Pulmonary artery endothelial cell (primary cell): ENCODE results near the gene SPINK6. TPM values are rescaled to one million over a fixed set of nuclear protein-coding genes. Genes with fewer than 3 reads are reported as not detected.

Experiments
- DNase-seq: peaks from one replicate; pipeline ENCODE4 v3.0.0-alpha.2; 2011; ENCODE audit warnings: low read depth, low spot score
- total RNA-seq: library from RNA; depleted of rRNA; stranded (reverse); fragments of >200 nt; gene quantifications from 2 replicates; pipeline ENCODE4 v1.2.3, GENCODE V29; 2014

SPINK6 gene
- total RNA-seq, 1 donor from 2014 or later = not detected

DNA sequence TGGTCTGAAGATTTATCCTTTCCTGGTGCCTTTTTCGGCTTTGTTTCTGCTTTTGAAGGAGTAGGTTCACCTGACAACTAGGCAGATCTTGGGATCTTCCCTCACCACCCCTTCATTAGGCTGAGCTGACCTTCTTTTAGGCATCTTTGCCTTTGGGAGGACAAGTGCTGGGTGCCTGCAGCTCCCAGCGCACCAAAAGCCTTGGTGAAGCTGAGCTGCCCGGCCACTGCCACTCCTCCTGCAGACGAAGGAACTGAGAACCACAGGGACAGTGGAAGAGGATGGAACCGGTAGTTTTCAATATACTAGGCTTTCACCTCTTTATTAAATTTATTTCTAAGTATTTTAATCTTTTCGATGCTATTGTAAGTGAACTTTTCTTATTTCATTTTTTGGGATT lies 18.7 kb downstream of the SPINK6 start:
- no peak for DNase-seq

DNA sequence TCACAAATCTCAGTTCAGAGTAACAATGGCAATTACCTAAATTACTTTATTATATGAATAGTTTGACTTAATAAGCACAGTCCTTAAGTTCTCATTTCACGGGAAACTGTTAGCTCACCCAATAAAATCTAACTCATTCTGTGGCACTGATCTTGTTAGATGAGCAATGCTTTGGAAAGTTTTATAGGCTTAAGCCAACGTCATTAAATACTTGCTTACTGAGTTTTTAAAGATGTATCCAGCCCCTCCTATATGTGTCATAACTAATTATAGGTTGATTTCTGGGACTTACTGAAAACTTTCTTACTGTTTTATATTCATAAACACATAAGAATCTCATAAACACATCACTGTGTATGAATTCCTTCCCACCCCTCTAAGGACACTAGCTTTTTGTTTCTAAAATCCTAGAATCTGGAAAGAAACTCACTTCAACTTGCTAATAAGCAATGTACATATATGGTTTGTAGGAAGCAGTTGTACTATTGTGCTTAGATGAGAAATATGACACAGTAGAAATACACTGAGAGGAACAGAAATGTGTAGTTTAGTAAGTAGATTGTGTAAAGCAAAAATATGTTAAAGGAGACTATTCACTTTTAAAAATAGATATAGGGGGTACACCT lies 21.4 kb downstream of the SPINK6 start:
- no peak for DNase-seq

DNA sequence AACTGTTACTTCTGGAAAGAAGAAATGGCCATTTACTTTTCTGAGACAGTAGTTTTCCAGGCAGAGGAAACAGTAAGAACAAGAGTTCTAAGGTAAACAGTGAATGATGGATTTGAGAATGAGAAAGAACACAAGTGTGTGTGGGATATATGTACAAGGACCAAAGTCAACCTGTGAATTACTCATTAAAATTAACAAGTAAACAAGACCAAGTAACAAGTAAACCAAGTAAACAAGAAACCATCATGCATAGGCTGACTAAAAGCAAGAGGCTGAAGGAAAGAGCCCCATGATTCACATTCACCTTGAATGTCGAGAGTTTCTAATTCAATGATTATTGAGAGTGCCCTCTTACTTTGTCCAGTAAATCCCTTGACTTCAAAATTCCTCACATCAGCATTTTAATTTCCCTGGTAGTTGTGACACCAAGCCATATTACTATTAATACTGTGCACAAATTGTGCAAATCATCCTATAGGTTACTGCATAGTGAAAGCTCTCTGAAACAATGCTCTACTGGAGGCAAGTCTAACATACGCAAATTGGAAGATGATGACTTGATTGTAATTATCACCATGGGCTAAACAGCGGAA lies 25.6 kb downstream of the SPINK6 start:
- no peak for DNase-seq

DNA sequence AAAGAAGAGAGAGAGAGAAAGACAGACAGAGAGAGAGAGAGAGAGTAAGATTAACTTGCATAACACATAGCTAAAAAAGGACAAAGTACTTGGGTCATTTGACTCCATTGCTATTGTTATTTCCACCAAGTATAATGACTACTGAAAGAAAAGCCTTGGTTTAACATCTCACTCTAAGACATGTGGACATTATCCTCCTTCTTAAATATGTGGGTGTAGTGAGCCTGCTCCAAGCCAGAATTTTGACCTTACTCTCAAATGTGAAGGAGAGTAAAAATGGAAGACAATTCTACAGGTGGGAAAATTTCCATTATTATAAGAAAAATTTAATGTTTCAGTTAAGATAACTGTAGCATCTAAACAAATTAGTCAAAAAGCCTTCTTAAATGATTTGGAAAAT lies 27.0 kb downstream of the SPINK6 start:
- DNase-seq = no peak

DNA sequence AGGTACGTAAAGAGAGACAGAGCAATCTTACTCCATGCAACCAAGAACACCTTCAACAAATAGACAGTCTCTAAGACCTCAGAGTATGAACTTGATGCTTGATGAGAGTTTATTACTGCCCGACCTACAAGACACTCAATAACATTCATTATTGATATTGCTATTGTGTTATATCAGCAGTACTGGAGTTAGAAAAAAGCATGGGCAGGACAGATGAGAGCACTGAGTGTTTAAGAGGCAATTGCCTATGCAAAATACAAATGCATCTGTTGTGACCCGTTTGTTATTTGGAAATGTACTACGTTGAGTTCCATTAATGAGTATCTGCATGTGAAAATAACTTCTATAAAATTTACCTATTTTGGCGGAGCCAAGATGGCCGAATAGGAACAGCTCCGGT lies 27.4 kb downstream of the SPINK6 start:
- no peak for DNase-seq

DNA sequence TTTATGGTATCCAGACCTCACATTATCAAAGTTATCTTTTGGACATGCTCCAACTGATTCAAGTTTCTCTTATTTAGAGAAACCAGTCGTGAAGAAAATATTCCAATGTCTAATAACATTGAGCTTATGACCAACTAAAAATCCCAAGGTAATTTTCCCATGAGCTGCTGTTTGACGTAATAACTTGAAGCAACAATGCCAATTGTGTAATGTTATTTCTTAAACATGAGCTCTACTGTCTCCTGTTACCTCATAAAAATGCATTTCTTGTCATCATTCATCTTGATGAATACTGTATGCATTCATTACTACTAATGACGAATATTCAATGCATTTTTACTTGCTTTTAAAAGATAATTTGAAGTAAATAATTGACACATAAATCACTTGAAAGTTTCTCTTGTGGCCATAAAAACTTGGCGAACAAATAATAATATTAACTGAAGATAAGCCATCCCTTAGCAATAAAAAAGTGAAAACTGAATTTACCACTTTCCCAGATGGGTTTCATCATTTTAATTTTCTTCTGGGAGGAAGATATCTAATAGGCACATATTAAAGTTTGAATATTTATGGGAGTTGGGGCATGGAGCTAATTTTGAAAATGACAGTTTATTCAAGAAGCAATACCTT lies 35.1 kb downstream of the SPINK6 start:
- no peak for DNase-seq

DNA sequence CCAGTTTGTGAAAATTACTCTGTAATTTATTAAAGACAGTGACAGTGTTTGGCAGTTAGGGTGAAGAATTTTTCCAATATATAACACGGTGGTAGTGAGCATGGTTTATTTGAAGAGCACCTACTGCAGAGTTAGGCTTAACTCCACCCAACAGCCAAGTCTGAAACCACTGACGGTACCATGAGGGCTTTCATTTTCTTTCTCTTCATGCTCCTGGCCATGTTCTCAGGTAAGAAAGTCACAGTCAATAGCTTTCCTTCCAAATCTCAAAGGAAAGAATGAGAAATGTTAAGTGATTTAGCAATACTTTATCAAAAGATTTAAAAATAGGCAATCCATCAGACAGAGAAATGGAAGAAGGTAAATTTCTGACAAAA lies 35.6 kb downstream of the SPINK6 start, which contains the start of gene MARCOL:
Gene MARCOL (plus strand): TSS at position 108 of the 377 bp plus-strand sequence. CDS start 73 bp downstream, at position 181.
- DNase-seq = no peak

DNA sequence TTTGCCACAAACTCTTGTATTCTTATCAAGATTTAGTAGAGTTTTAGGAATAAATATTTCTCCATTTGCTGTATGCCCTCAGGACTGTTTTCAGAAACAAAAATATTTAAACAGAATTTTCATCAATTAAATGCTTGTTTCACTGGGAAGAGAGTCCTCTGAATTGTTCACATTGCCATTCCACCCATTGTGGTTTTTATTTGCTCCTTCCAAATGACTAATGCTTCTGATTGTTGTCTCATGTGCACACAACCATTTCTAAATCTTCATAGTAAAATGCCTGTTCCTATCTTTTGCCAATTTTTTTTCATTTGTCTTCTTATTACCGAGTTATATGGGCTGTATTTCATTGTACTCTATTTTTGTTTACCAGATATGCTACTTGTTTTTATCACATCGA lies 46.1 kb downstream of the SPINK6 start:
- DNase-seq = no peak

DNA sequence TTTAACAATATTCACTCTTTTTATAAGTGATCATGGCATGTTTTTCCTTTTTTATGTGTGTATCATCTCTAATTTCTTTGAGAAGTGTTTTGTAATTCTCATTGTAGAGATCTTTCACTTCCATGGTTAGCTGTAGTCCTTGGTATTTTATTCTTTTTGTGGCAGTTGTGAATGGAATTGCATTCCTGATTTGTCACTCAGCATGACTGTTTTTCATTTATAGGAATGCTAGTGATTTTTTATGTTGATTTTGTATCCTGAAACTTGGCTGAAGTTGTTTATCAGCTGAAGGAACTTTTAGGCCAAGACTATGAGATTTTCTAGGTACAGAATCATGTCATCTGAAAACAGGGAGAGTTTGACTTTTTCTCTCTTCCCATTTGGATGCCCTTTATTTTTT lies 52.6 kb downstream of the SPINK6 start:
- DNase-seq = no peak

DNA sequence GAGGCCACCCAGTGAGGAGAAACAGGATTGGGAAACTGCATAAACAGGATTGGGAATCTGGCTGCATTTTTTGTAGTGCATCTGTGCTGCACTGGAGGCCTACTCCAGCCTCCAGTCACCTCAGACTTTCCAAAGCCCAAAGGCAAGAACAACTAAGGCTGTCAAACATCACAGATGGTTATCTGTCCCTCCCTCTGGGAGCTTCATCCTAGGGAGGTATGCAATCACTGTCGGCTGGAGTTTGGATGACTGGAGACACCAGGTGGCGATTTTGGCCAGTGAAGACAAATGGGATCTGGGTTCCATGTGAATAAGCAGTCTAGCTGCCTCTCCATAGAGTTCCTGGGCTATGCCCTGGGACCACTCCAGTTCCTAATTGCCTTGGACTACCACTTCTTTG lies 56.4 kb downstream of the SPINK6 start:
- no peak for DNase-seq

DNA sequence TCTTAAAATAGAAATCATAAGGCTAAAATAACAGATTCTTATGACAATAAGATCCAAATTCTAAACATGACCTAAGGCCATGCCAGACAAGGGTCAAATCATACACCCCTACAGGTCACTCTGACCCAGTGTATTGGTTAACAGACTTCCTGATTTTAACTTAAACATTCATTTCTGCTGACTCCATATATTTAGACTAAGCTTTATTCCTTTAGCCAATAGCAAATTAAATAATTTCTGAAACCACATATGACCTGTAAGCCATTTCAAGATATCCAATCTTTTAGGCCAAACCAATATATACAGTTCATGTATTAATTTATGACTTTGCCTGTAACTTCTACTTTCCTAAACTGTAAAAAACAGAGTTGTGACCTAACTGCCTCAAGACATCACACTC lies 58.4 kb downstream of the SPINK6 start:
- DNase-seq = no peak

Other genes with a start within 250 kb of the SPINK6 start
- gene SPINK5, start 139.1 kb upstream of the SPINK6 start, total RNA-seq = 0.26 TPM in 1 of 2 replicates, not detected in the other
- not detected in 2 replicates for gene SPINK14, start 34.5 kb upstream of the SPINK6 start, total RNA-seq
- gene MARCOL, start 35.5 kb downstream of the SPINK6 start, total RNA-seq = not detected in 2 replicates
- not detected in 2 replicates for gene SPINK13, start 65.8 kb downstream of the SPINK6 start, total RNA-seq
- gene SPINK7, start 109.4 kb downstream of the SPINK6 start, total RNA-seq = not detected in 2 replicates
- not detected in 2 replicates for gene SPINK9, start 132.5 kb downstream of the SPINK6 start, total RNA-seq
- gene FBXO38, start 180.9 kb downstream of the SPINK6 start, total RNA-seq = 62.8 and 79.4 TPM in 2 replicates